Glutamatergic neuron (in vitro differentiated cells): Measurements from ENCODE around the gene POMGNT1. TPM values are rescaled to one million over a fixed set of nuclear protein-coding genes. Genes with fewer than 3 reads are reported as not detected.

Experiments used
- DNase-seq: peaks from one replicate; pipeline ENCODE4 v3.0.0; 2022
- H3K27ac Mint-ChIP-seq: one replicate; pipeline ENCODE4 v1.8.0; 2020; ENCODE audit warnings: mild to moderate bottlenecking, mixed read lengths, inconsistent platforms; ENCODE audit not compliant: unreplicated experiment
- H3K27me3 Mint-ChIP-seq: one replicate; pipeline ENCODE4 v1.8.0; 2020; ENCODE audit warnings: mild to moderate bottlenecking, moderate library complexity, mixed read lengths, inconsistent platforms; ENCODE audit not compliant: unreplicated experiment
- H3K36me3 Mint-ChIP-seq: one replicate; pipeline ENCODE4 v1.8.0; 2020; ENCODE audit warnings: mild to moderate bottlenecking, mixed read lengths, inconsistent platforms; ENCODE audit not compliant: unreplicated experiment
- H3K4me1 Mint-ChIP-seq: one replicate; pipeline ENCODE4 v1.8.0; 2020; ENCODE audit warnings: mild to moderate bottlenecking, low read depth, mixed read lengths, inconsistent platforms; ENCODE audit not compliant: unreplicated experiment
- H3K4me3 Mint-ChIP-seq: one replicate; pipeline ENCODE4 v1.8.0; 2020; ENCODE audit warnings: mild to moderate bottlenecking, mixed read lengths, inconsistent platforms; ENCODE audit not compliant: unreplicated experiment
- H3K9me3 Mint-ChIP-seq: one replicate; pipeline ENCODE4 v1.8.0; 2020; ENCODE audit warnings: mild to moderate bottlenecking, moderate library complexity, mixed read lengths, inconsistent platforms; ENCODE audit not compliant: unreplicated experiment
- CTCF ChIP-seq: fragments of 200-600 bp; sonication (generic); IDR thresholded peaks from one replicate; pipeline ENCODE4 v1.5.0; 2021; ENCODE audit not compliant: partially characterized antibody, unreplicated experiment
- total RNA-seq: library from RNA; stranded (reverse); fragmentation: NEBNext Ultra II Directional; extraction: Animal tissue kit (Norgen Biotek cat#: 25700); gene quantifications from one replicate; pipeline ENCODE4 v1.2.1, GENCODE V29; 2021; ENCODE audit not compliant: unreplicated experiment

The POMGNT1 gene
- total RNA-seq, 1 donor from 2014 or later = 70.2 TPM

GRCh38 chr1:46168477-46168876 lies 29.8 kb downstream of the POMGNT1 start:
- no peak for DNase-seq
- peaks cover 14% of the 10 kb centered on the region for H3K27me3 Mint-ChIP-seq
- H3K9me3 Mint-ChIP-seq = peaks cover 2% of the 10 kb centered on the region
- no peak overlapping the region for H3K4me3 Mint-ChIP-seq
- peaks cover 2% of the 10 kb centered on the region for H3K4me1 Mint-ChIP-seq
- H3K36me3 Mint-ChIP-seq = no peaks in the 10 kb centered on the region
- H3K27ac Mint-ChIP-seq = no peak overlapping the region
- TF ChIP-seq CTCF = no peak

- no peak overlapping the region for H3K27ac Mint-ChIP-seq
- H3K27me3 Mint-ChIP-seq = peaks cover 11% of the 10 kb centered on the region
- H3K9me3 Mint-ChIP-seq = no peaks in the 10 kb centered on the region
- H3K4me1 Mint-ChIP-seq = no peaks in the 10 kb centered on the region
- DNase-seq = no peak
- TF ChIP-seq CTCF = no peak
- no peak overlapping the region for H3K4me3 Mint-ChIP-seq
- H3K36me3 Mint-ChIP-seq = no peaks in the 10 kb centered on the region
These were observed 31.4 kb downstream of the POMGNT1 start for GRCh38 chr1:46166521-46167462.

DNA sequence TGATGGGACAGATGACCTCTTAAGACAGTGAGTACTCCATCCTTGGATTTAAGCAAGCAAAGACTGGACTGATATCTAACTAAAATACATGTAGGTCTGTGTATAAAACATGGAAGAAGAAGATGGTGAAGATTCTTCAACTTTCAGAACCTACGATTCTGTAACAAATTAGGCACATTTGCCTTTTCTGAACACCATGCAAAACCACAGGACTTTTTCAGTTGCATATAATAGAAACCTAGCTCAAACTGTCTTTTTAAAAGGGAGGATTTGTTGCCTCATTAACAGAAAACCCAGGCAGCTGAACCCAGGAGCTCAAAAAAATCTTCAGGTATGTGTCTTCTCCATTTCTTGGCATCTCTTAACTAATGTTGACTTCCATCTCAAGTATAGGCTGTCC lies 38.0 kb downstream of the POMGNT1 start:
- TF ChIP-seq CTCF = no peak
- Mint-ChIP-seq H3K27ac (no peak overlapping the region), H3K36me3 (no peaks in the 10 kb centered on the region), H3K4me1 (no peaks in the 10 kb centered on the region), H3K4me3 (no peak overlapping the region), H3K9me3 (no peaks in the 10 kb centered on the region), H3K27me3 (no peaks in the 10 kb centered on the region)
- DNase-seq = no peak

GRCh38 chr1:46159516-46159915 lies 38.7 kb downstream of the POMGNT1 start:
- Mint-ChIP-seq H3K36me3 (no peaks in the 10 kb centered on the region), H3K4me1 (no peaks in the 10 kb centered on the region)

More at GRCh38 chr1:46159516-46159915, 38.7 kb downstream of the POMGNT1 start:
- no peak for DNase-seq
- no peak overlapping the region for H3K27ac Mint-ChIP-seq
- no peaks in the 10 kb centered on the region for H3K27me3 Mint-ChIP-seq
- TF ChIP-seq CTCF = no peak
- no peaks in the 10 kb centered on the region for H3K9me3 Mint-ChIP-seq
- no peak overlapping the region for H3K4me3 Mint-ChIP-seq
